ENCODE measurements around the gene ADCY3.
"Not testable (repeated sequence)": the region's sequence is repeated elsewhere in the genome, so short reads cannot be mapped to it uniquely, and the experiment has no call there.

ADCY3 gene

DNA sequence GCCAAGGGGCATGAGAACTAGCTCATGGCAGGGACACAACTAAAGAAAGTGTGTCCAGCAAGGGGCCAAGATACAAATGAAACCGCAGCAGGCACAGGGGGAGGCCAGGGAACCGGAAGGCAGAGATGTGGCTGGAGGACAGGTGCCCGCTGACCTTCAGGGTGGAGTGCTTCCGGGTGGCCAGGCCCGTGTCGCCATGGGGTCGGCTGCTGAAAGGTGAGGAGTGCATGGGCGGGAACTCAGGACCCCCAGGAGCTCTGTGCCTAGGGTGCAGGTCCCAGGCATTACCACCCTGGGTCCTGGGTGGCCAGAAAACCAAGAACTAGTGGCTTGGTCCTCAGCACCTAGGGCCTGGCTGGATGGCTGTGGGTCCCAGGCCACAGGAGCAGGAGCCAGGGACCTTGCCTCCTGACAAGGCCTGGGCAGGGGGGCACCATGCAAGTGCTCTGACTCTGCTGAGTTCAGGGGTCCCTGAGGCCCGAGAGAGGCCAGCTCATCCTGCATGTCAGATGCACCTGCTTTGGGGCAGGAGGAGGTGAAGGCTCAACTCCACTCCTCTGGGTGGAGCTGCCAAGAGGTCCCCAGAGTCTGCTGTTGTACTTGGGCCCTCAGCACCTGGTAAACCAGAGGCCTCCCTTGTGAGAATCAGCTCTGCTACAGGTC lies 75.9 kb downstream of the ADCY3 start:
- no peak for DNase-seq (ENCODE audit: low read depth)

DNA sequence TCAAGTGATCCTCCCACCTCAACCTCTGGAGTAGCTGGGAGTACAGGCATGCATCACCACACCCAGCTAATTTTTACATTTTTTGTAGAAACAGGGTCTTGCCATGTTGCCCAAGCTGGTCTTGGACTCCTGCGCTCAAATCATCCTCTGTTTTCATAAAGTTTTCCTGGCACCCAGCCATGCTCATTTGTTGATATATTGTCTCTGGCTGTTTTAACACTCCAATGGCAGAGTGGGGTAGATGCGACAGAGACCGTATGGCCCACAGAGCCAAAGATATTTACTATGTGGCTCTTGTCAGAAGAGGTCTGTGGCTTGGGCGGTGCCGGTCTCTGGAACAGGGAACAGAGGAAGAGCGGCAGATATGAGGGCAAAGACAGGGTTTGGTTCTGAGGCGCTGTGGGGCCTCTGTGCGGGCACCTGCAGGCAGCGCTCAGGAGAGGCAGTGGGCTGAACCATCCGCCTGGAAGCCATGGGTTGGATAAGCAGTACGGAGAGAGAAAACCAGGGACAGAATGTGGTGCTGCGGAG lies 76.6 kb downstream of the ADCY3 start:
- DNase-seq (ENCODE audit: low read depth): no peak

DNA sequence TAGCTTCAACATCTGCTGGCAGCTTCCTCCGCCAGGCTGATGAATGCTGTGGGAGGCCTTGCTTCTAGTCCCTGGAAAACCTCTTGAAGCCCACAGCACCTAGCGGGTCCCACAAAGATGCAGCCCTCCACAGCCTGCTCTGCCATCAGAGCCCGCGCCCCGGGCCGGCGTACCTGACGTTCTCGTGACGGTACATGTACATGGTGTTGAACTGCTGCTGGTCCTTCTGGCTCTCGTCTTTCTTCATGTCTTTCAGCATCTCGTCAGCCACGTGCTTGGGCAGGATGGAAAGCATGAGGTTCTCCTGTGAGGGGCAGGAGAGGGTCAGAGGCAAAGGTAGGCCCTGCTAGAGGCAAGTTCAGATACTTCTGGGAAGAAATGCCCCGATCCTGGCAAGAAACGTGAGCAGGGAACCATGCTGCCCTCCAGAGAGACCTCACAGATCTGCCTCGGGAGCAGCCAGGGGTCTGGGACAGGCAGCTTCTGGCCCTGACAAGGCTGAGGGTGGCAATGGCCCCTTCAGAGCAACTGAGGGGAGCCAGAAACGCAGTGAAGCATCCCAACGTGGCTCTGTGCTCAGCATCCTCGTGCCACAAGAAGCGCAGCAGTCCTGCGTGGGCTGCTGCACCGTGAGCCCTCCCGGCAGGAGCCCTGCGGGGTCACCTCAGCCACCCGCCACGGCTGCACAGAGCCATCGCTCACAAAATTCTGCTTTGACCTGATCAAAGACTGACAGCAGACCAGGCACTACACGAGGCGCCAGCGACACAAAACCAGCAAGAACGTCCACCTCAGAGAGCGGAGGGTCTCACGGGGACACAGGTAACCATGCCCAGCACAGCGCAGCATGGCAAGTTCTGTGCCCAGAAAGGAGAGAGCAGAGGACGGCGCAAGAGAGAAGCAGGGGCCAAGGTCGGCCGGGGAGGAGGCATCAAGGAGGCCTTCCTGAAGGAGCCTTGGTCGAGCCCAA lies 77.7 kb downstream of the ADCY3 start:
- DNase-seq (ENCODE audit: low read depth): no peak

DNA sequence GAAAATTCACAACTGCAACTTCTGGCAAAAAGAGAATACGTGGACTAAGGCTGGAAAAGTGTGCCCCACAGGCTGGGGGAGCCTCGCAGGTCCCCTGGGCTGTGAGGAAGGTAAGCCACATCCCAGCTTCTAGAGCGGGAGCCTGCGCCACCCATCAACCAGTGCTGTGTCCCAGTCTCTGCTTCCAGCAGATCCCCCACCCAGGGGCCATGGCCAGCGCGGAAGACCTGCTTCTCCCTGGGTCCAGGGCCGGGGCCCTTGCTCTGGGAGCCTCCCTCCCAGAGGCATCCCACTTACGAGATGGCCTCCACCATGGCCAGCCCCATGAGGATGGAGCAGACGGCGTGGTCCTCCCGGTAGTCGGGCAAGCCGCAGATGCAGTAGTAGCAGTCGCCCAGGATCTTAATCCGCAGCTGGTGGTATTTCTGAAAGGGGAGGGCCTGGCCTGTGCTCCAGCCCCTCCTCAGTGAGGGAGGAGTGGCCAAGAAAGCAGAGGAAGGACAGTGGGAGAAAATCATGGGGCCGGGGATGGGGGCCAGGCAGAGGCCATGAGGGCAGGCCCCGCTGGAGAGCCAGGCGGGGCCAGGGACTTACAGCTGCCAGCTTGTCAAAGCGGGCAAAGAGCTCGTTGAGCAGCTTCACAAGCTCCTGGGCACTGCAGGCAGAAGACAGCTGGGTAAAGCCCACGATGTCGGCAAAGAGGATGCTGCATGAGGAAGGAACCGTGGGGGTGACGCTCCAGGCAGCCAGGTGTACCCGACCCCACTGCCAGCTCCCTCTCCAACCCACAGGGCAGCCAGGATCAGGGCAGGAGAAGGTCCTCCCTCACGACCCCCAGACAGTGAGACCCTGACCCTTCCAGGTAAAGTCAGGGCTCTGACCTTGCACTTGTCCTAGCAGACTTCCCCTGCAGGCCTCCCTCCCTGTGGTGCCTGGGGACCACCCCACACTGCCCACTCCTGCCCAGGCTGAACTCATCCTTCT lies 78.8 kb downstream of the ADCY3 start:
- DNase-seq (ENCODE audit: low read depth): no peak

DNA sequence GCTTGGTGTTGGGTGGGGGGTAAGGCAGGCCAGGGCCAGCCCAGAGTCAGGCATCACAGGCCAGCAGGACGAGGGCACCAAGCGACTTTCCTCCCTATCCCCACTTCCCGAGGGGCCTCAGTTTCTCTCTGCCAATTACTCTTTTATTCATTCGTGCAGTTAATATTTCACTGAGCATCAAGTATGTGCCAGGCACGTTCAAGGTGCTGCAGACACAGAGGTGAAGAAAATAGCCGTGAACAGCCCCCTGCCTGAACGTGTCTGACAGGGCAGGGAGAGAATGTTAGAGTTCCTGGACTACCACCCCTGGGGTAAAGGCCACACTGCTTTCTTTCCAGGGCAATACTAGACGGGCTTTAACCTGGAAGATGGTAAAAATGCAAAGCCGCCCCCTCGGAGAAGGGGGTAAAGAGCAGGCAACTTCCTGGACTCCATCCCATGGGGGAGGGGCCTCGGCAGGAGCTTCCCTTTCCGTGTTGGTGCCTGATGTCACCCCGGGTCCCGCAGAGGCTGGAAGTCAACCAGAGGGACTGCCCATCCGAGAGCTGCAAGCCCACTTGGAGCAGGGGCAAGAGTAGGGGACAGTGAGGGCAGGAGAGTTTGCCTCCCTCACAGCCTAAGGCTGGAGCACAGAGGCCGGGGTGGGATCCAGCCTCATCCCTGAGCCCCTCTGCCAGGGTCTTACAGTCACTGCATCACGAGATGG lies 79.7 kb downstream of the ADCY3 start:
- DNase-seq (ENCODE audit: low read depth): no peak

DNA sequence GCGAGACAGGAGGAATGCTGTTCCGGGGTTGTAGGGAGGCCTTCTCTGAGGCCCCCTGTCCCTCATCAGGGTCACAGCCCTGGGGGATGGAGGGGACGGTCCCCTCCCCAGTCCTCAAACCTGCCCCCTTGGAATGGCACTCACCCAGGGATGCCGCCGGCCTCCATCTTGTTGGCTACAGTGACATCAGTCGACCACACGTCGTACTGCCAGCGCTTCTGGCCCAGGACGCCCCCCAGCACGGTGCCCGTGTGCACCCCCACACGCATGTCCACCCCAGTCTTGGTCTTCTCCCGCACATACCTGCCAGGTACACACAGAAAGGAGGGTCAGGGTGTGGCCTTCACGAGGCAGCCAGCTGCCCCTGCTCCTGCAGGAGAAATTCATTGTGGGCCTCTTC lies 80.3 kb downstream of the ADCY3 start:
- no peak for DNase-seq (ENCODE audit: low read depth)

DNA sequence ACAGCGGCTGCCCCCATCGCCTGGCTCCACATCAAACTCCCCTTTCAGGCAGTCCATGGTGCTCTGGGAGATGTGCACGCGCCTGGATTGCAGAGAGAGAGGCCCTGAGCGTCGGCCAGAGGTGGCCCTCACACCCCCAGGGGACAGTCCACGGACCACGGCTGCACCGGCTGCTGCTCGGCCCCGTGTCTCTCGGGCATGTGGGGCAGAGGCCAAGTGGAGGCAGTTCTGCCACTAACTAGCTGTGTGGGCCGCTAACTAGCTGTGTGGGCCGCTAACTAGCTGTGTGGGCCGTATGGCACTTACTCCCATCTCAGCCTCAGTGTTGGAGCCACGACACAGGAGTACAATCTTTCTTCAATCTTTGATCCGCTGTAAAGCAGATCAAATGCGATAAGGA lies 81.5 kb downstream of the ADCY3 start:
- no peak for DNase-seq (ENCODE audit: low read depth)

DNA sequence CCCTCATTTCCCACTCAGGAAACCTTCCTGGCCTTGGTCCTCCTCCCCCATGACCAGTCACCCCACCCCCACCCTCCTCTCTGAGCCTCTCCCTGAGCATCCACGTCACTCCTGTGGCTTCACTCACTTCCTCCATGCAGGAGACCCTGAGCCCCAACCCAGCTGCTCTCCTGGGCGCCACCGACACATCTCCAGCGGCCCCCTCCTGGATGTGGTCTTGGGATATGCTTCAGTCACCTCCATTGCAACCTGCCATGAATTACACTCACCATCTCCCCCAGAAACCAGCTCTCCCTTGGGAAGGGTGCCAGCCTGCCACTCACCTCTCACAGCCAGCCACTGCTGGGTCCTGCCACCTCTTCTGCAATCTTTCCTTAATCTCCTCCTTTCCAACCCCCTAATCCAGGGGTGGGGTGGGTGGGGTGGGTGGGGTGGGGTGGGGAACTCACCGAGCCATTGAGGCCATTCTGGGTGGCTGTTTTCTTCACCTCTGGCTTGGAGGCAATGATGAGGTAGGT lies 82.0 kb downstream of the ADCY3 start:
- no peak for DNase-seq (ENCODE audit: low read depth)

DNA sequence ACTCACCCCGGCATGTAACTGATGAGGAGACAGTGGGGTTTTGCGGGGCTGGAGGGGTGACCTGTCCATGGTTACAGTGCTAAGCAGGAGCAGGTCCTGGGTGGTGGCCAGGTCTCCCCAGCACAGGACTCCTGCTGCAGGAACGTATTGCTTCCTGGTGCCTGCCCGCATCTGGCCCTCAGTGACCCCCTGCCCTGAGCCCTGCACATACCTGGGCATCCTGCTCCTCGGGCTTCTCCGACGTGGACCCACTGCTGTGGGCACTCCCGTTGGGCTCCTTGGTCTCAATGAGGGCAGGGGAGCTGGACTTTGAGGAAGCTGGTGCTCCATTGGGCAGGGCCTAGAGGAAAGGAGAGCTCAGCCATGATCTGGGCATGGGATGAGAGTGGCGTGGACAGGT lies 83.3 kb downstream of the ADCY3 start:
- DNase-seq (ENCODE audit: low read depth): no peak

DNA sequence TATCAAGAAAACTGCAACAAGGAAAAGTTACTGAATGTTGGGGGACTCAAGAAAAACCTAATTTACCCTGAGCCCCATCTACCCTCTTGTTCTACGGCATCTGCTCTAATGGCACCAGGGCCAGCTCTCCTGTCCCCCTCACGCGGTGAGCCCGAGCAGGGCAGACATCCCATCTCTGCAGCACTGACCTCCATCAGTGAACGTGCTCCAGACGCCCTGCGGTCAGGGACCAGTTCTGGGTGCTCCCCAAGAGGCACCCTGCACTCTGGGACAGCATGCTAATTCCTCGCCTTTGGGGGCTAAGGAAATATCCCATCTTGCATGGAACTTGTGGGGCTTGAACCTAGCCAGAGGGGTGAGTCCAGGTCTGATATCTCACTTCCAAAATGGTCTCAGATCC lies 83.8 kb downstream of the ADCY3 start:
- DNase-seq (ENCODE audit: low read depth): no peak

DNA sequence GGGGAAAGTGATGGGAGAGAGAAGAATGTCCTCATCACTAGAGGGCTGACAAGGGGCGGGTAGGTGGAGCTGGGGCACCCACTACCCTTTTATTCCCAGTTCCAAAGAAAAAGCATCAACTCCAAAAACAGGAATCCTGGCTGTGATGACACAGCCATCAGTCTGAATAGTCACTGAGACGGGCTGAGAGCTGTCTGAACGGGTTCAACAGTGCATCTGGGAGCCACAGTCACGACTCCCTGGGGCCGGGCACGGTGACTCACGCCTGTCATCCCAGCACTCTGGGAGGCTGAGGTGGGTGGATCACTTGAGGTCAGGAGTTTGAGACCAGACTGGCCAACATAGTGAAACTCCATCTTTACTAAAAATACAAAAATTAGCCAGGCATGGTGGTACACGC lies 84.6 kb downstream of the ADCY3 start:
- not testable (repeated sequence) for DNase-seq (ENCODE audit: low read depth)

DNA sequence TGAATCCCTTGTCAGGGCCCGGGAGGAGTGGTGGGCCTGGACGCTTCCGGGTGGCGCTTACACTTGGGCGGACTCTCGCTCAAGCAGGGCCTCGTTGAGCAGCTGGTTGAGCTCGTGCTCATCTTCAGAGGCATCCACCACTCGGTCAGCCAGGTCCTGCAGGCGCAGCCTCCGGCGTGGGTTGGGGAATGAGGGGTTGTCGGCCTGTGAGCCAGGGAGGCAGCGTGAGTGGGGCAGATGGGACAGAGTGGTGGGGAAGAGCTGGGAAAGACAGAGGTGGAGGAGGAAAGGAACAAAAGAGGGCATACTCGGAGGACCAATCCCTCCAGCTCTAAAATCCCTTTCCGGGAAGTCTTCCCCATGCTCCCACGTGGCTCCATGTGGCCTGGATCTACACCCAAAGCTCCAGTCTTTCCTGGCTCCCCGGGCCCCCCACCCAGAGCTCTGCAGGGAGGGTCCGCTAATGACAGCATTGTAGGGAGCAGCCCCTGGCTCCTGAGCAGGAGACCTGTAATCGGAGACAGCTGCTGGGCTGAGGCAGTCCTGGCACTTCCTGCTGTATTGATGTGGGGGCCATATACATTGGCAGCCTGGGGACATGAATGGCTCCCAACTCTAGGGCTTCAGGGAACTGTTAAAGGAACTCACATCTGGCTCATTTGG lies 85.2 kb downstream of the ADCY3 start:
- no peak for DNase-seq (ENCODE audit: low read depth)

DNA sequence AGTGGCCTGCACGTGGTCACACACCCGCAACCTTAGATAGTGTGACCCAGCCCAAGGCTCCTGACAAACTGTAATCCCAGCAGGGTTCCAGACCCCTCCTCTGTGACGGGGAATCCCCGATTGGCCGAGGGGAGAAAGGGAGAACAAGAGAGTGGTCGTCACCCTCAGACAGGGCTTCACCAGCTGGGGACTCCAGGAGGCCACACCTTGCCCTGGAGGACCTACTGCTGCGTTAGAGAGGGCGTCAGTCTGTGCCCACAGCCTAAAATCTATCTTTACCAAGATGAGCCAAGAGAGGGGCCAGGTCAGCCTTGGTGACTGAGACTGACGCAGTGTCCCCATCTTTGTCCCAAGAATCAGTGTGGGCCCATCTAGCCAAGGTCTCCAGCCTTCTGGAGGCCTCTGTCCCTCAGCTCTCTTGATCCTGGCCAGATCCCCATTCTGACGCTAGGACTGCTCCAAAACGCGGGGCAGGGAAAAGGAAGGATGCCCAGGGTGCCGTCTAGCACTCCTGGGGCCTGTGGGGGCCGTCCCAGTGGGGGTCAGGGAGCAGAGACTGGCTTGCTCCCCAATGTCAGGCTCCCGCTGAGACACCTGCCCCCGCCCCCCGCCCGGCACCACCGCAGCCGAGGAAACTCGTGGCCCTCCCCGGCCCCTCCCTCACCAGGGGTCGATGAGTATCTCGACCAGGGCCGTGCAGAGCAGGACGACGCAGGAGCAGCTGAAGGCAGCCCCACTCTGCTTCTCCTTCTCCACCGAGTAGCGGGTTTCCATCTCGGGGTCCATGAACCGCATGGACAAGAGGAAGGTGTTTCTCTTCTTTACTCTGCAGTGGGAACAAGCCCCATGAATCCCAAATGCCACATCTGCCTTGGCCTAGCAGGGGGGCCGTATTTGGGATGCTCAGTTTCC lies 86.0 kb downstream of the ADCY3 start:
- no peak for DNase-seq (ENCODE audit: low read depth)

DNA sequence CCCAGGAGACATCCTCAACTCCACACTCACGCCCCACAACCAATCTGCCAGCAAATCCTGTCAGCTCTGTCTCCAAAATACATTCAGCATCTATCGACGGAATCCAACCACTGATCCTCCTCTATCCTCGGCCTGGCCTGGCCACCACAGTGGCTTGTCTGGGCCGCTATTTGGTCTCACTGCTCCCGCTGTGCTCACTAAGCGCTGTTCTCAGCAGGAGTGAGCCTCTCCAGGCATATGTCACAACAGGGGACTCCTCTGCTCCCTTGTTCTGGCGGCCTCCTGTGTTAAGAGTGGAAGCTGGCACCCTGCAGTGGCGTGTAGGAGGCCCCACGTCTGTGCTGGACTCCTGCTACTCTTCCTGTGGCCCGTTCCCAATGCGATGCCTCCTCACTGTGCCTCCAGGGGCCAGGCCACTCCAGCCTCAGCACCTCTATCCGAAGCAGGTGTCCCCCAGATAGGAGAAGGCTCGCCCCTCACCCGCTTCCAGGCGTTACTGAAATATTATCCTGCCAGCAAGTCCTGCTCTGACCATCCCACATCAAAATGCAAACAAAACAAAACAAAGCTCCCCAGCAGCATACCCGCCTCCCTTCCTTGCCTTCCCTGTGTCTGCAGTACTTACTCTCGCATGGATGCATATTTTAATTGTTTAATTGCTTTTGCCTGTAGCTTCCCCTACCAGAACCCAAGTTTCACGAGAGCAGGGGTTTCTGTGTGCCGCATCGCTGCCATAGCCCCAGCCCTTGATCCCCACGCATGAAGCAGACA lies 86.9 kb downstream of the ADCY3 start:
- DNase-seq (ENCODE audit: low read depth): no peak

DNA sequence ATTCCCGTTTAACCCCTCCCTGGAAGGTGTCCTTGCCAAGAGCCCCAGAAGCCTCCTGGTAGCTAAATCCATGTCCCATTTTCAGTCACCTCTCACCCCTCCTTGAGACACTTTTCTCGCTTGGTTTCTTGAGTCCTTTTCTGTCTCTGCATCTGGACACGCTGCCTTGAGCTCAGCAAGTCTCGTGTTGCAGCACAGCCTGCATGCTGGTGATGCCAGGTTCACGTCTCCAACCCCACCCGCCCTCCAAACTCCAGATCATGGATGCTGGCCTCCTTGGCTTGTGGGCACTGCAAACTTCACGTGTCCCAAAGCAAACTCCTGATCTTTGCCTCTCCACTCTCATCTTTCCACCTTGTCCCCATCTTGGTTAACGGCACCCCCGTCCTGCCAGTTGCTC lies 87.5 kb downstream of the ADCY3 start:
- DNase-seq (ENCODE audit: low read depth): no peak

DNA sequence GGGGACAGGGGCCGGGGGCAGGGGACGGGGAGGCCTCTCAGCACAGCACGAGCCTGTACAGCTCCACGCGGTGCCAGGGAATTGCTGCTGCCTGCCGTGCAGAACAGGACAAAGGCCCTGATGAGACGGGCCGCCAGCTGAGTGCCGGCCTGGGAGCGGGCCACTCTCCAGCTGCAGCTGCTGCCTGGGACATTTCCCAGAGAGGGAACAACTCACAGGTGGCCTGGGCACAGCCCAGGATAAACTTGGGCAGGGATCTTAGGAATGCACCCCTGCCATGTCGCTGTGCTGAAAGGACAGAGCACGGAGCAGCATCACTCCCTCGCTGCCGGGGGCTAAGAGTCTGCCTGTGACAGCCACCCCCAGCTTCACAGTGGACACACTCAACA lies 88.0 kb downstream of the ADCY3 start:
- DNase-seq (ENCODE audit: low read depth): no peak

DNA sequence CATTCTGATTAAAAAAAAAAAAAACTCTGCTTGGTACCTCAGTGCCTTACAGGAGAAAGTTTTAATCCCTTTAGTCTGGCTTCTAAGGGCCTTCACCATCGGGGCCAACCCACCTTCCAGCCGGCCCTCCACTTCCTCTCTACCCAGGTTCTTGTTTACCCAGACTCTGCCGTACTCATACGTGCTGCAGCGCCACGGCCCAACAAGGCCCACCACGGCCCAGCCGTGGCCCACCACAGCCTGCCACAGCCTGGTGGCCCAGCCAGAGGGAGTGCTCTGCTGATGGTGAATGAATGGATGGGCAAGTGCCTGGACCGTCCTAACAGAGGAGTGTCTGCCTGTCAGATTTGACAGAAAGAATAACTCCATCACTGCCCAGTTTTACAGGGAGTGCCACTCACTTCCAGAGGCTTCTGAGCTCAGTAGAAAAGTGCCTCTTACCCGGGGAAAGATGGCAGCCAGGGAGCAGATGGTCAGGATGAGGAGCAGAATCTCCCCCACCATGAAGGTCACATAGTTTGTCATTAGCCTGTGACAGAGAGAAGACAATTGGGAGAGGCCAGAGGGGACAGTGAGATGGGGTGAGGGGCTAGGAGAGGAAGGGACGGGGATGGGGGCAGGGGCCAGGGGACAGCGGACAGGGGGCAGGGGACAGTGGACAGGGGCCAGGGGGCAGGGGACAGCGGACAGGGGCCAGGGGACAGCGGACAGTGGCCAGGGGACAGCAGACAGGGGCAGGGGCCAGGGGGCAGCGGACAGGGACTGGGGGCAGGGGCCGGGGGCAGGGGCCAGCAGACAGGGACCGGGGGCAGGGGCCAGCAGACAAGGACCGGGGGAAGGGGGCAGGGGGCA lies 88.6 kb downstream of the ADCY3 start:
- no peak for DNase-seq (ENCODE audit: low read depth)

DNA sequence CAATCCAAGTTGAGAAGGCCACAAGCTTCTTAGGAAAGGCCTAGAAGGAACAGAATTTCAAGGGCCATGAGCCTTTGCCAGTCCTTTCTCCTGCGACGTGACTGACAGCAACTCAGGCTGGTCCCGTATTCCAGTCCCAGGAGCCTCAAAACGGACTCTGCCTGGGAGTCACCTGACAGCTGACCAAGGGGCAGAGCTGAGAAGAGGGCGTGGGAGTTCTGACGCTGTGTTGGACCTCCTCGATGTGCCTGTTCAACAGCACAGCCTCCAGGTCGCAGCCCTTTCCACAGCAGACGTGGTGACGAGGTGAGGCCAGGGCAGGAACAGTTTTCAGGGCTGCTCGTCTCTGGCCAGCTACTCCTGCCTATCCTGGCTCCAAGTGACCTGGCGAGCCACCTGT lies 89.3 kb downstream of the ADCY3 start:
- DNase-seq (ENCODE audit: low read depth): no peak
